NCI-H748 (cell line): ENCODE results near the gene IL6ST.

Experiments used
- DNase-seq: peaks from one replicate; lab custom pipeline; 2025; ENCODE audit not compliant: unreplicated experiment; lab: John Stamatoyannopoulos, UW

Gene IL6ST

DNA sequence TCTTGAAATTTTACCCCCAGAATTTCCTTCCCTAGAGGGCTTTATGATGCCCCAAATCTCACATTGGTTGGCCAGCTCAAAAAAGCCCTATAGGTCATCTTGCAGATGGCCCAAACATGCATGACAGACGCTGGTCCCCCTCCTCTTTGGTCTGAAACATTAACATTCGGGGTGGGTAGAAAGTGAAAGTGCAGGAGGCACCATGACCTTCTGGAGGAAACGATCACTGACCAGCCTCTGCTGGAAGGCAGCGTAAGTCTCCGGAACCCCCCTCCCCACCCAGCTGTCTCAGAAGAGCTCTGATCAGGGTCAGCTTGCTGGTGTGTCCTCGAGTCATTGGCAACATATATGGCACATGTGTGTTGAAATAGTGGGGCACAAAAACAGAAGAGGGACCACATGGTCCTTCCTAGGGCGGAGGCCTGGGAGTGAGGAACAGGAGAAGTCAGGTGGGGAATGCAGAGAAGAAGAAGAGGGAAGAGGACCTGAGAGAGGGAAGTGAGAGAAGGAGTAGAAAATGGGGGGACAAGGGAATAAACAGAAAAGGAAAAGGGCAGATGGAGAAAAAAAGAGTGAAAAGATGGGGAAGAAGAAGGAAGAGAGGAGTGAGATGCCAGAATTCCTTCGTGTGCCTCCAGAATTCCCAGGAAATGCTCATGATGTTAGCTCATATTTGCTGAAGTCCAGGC lies 97.4 kb downstream of the IL6ST start:
- DNase-seq: no peak

GRCh38 chr5:55896663-55897062 lies 98.1 kb downstream of the IL6ST start:
- DNase-seq: no peak

DNA sequence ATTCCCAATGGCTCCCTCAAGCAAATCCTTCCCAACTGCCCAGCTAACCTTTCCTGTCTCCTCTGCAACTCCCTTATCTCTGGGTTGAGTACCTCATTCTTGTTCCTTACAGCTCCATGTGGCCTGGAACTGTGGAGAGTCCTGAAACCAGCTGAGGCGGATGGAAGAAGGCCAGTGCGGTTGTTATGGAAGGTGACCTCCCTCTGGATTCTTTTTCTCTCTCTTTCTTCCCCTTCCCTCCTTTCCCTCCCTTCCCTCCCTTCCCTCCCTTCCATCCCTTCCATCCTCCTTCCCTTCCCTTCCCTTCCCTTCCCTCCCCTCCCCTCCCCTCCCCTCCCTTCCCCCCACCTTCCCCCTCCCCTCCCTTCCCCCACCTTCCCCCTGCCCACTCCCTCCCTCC lies 98.5 kb downstream of the IL6ST start:
- no peak for DNase-seq

GRCh38 chr5:55895346-55895745 lies 99.4 kb downstream of the IL6ST start:
- no peak for DNase-seq

DNA sequence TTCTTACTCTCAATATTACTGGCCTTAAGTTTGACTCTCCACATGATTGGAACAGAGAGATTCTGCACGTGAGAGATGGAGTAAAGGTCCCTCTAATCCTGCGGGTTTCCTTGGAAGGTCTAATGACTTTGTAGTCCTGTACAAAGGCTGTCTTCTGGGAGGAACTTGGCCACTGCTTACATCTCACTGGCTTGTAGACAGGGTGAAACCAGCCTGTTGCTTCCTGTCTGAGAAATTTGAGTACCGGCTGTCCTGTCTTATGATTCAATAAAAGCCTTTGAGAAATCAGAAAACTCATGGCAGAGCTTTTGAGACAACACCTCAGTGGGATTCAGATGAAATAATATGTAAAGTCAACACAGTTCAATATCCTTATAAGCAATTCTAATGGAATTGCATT lies 100.6 kb downstream of the IL6ST start:
- no peak for DNase-seq

- DNase-seq: no peak
Observed at GRCh38 chr5:55892479-55892878, 102.3 kb downstream of the IL6ST start.

DNA sequence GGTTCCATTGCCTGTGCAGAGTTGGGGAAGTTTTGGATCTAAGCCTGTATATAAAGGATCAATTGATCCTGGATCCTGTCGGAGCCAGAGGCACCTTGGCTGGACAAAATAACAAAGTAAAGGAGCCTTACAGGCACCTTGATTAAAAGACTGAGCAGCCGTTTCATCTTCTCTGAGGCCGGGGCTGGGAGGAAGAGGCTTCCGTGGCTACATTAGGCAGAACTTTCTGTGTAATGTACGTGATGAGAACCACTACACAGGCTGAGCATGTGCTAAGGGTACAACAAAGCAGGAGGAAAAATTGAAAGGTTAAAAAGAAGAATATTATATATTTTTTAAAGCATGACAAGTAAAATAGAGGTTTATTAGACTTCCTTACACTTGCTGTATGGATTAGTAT lies 106.6 kb downstream of the IL6ST start:
- no peak for DNase-seq

DNA sequence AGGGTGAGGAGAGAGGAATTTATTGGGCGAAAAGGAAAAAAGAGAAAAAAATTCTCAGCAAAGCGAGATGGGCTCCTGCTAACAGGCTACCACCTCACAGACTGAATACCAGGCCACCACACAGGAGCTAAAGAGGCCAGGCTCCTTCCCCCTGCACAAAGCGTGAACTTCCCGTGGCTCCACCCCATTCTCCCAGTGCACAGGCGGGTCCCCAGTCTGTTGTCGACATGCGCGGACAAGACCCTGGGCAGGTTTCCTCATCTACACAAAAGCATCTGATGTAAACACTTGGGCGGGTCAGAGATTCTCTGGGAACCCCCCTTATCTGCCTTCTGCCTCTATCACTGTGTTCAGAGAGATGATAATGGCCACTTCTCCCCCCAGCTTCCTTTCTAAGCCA lies 109.4 kb downstream of the IL6ST start:
- no peak for DNase-seq
